CD8-positive, alpha-beta memory T cell (primary cell): ENCODE data around the gene MACF1. TPM values are rescaled to one million over a fixed set of nuclear protein-coding genes. Genes with fewer than 3 reads are reported as not detected.
A peak's percentile ranks its signal among the peaks of the same experiment; 100 is the strongest.

Experiments
- CTCF ChIA-PET: fragments of 350-600 bp; sonication (Branson Sonifier 250); formaldehyde crosslinking; loops from one replicate; lab custom pipeline; 2021; ENCODE audit warnings: antibody characterized with exemption; lab: Charles Lee
- POLR2A ChIA-PET: fragments of 350-600 bp; sonication (Branson Sonifier 250); formaldehyde crosslinking; loops from one replicate; lab custom pipeline; 2021; ENCODE audit warnings: antibody characterized with exemption; lab: Charles Lee
- DNase-seq, 5 donors: peaks; one replicate each; pipeline versions ENCODE4 v3.0.0 to v3.0.0-alpha.2; 2020 to 2022; ENCODE audit warnings: mixed read lengths in 1 of 5
- H3K27ac ChIP-seq: one replicate; pipeline ENCODE4 v1.7.0; 2013; ENCODE audit warnings: low read depth, mild to moderate bottlenecking, low read length, moderate library complexity
- H3K27me3 ChIP-seq: 2 replicates; pipeline ENCODE4 v1.7.0; 2013; ENCODE audit warnings: low read length, mild to moderate bottlenecking; ENCODE audit not compliant: insufficient read depth, poor library complexity, severe bottlenecking
- H3K36me3 ChIP-seq: 2 replicates; pipeline ENCODE4 v1.7.0; 2013; ENCODE audit warnings: mild to moderate bottlenecking, low read length, moderate library complexity; ENCODE audit not compliant: insufficient read depth
- H3K4me1 ChIP-seq: 2 replicates; pipeline ENCODE4 v1.7.0; 2013; ENCODE audit warnings: mild to moderate bottlenecking, low read length, moderate library complexity; ENCODE audit not compliant: insufficient read depth
- H3K4me3 ChIP-seq: 2 replicates; pipeline ENCODE4 v1.7.0; 2013; ENCODE audit warnings: mild to moderate bottlenecking, low read length
- H3K9me3 ChIP-seq: 2 replicates; pipeline ENCODE4 v1.7.0; 2013; ENCODE audit warnings: mild to moderate bottlenecking, low read length
- H3K27ac Mint-ChIP-seq, 8 donors: one replicate each; pipeline ENCODE4 v1.8.0; 2020 to 2021; ENCODE audit warnings: mixed read lengths in 8 of 8, mild to moderate bottlenecking in 6 of 8, inconsistent platforms in 3 of 8, moderate library complexity in 3 of 8
- H3K27me3 Mint-ChIP-seq, 2 donors: one replicate each; pipeline ENCODE4 v1.8.0; 2020 to 2021; ENCODE audit warnings: mixed read lengths in 2 of 2, mild to moderate bottlenecking in 1 of 2, moderate library complexity in 1 of 2
- H3K36me3 Mint-ChIP-seq, 3 donors: one replicate each; pipeline ENCODE4 v1.8.0; 2020 to 2021; ENCODE audit warnings: mixed read lengths in 3 of 3, inconsistent platforms in 1 of 3, mild to moderate bottlenecking in 1 of 3
- H3K4me1 Mint-ChIP-seq, 3 donors: one replicate each; pipeline ENCODE4 v1.8.0; 2020 to 2021; ENCODE audit warnings: mixed read lengths in 3 of 3, inconsistent platforms in 1 of 3, mild to moderate bottlenecking in 1 of 3
- H3K4me3 Mint-ChIP-seq, 7 donors: one replicate each; pipeline ENCODE4 v1.8.0; 2020 to 2021; ENCODE audit warnings: mixed read lengths in 7 of 7, mild to moderate bottlenecking in 6 of 7, moderate library complexity in 4 of 7, inconsistent platforms in 2 of 7
- H3K9me3 Mint-ChIP-seq, 5 donors: one replicate each; pipeline ENCODE4 v1.8.0; 2020 to 2022; ENCODE audit warnings: mixed read lengths in 5 of 5, mild to moderate bottlenecking in 3 of 5, moderate library complexity in 2 of 5, inconsistent platforms in 1 of 5
- polyA plus RNA-seq: library from polyadenylated mRNA; unstranded; fragments of 300-500 nt; fragmentation: Illumina TruSeq; gene quantifications from one replicate; pipeline ENCODE4 v1.2.3, GENCODE V29; 2021
- total RNA-seq, 2 experiments: library from RNA; stranded (reverse); gene quantifications; one replicate each; pipeline ENCODE4 v1.2.3, GENCODE V29; 2021

MACF1 gene
- total and polyA plus RNA-seq, 3 experiments from 2014 or later, result 87.6 to 154 (median 151) TPM

- Mint-ChIP-seq H3K4me1 (peaks cover 26 to 43% (median 33%) of the 10 kb centered on the region in 3 donors), H3K9me3 (no peaks in the 10 kb centered on the region), H3K36me3 (peaks cover 13 to 59% (median 22%) of the 10 kb centered on the region in 3 donors), H3K27me3 (no peaks in the 10 kb centered on the region), H3K27ac (peak overlapping the region in 2 of 8 donors; percentile 64 to 83), H3K4me3 (no peak overlapping the region)
- Histone ChIP-seq H3K4me1 (no peaks in the 10 kb centered on the region), H3K27me3 (no peaks in the 10 kb centered on the region), H3K4me3 (no peak overlapping the region), H3K36me3 (peaks cover 27% of the 10 kb centered on the region), H3K9me3 (no peaks in the 10 kb centered on the region), H3K27ac (no peak overlapping the region)
- ChIA-PET POLR2A (no interaction called here), CTCF (interaction anchor here (1.7 kb wide), 1 partner anchor 9 kb away, joined by 8 read pairs; no protein-coding TSS in a partner anchor)
- DNase-seq, result no peak
These were observed 216.0 kb downstream of the MACF1 start for GRCh38 chr1:39420493-39420892.

- Mint-ChIP-seq H3K36me3 (peaks cover 13 to 69% (median 28%) of the 10 kb centered on the region in 3 donors), H3K9me3 (no peaks in the 10 kb centered on the region), H3K4me3 (no peak overlapping the region), H3K27me3 (no peaks in the 10 kb centered on the region), H3K4me1 (peaks cover 19 to 32% (median 21%) of the 10 kb centered on the region in 3 donors), H3K27ac (peak overlapping the region in 2 of 8 donors; percentile 49 to 88)
- peaks cover 35% of the 10 kb centered on the region for H3K36me3 ChIP-seq
- no peaks in the 10 kb centered on the region for H3K27me3 ChIP-seq
- no peak for DNase-seq
- no peaks in the 10 kb centered on the region for H3K9me3 ChIP-seq
- no peaks in the 10 kb centered on the region for H3K4me1 ChIP-seq
- H3K4me3 ChIP-seq, result no peak overlapping the region
- POLR2A ChIA-PET, result no interaction called here
- no peak overlapping the region for H3K27ac ChIP-seq
- CTCF ChIA-PET, result interaction anchor here (1.9 kb wide), 1 partner anchor 12 kb away, joined by 8 read pairs; no protein-coding TSS in a partner anchor
These were observed 218.1 kb downstream of the MACF1 start for GRCh38 chr1:39422614-39423013.

DNA sequence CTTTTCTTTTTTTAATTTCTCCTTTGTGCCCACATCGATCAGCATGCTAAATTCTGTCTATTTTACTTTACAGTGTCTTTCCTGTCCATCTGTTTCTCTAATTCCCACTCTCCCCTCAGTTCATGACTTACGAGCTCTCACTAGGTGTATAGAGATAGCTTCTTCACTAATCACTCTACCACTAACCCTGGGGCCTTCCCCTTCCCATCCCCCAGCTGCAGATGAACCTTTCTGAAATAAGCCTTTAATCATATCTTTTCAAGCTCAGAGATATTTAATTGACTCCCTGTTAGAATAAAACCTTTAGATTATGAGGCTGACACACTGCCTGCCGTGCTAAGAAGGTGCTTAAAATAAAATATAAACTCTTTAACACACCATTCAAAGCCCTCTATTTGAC, 220.7 kb downstream of the MACF1 start:
- POLR2A ChIA-PET, result interaction anchor here (0.7 kb wide), 1 partner anchor 57 kb away, joined by 3 read pairs; no protein-coding TSS in a partner anchor
- peaks cover 13 to 81% (median 35%) of the 10 kb centered on the region in 3 donors for H3K36me3 Mint-ChIP-seq

DNA sequence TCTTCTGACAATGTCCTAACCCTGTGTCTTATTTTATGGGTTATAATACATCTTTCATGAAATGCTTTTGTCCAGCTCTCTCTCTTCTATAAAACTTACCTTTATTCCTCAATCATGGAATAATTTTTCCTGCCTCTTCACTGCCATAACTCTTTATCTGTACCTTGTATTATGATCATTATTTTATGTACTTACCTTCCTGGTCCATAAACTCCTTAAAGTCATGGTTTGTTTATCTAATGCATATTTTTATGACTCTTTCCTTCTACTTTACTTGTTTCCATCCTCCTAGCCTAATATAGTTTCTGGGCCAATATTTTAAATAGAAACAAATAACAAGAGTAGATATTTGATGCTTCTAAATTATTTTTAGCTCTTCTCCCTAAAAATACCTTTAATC, 221.1 kb downstream of the MACF1 start:
- no peak for DNase-seq
- H3K9me3 ChIP-seq, result no peaks in the 10 kb centered on the region
- no peaks in the 10 kb centered on the region for H3K27me3 ChIP-seq
- no peaks in the 10 kb centered on the region for H3K4me1 ChIP-seq
- no peak overlapping the region for H3K4me3 ChIP-seq
- Mint-ChIP-seq H3K4me1 (peaks cover 6 to 19% (median 9%) of the 10 kb centered on the region in 3 donors), H3K27ac (peak overlapping the region in 2 of 8 donors; percentile 20 to 25), H3K27me3 (no peaks in the 10 kb centered on the region), H3K4me3 (no peak overlapping the region), H3K36me3 (peaks cover 13 to 86% (median 38%) of the 10 kb centered on the region in 3 donors), H3K9me3 (no peaks in the 10 kb centered on the region)
- H3K27ac ChIP-seq, result no peak overlapping the region
- peaks cover 59% of the 10 kb centered on the region for H3K36me3 ChIP-seq
- ChIA-PET POLR2A (no interaction called here), CTCF (interaction anchor here (1.2 to 2.9 kb wide), 2 partner anchors 15 to 31 kb away, joined by 3 to 13 read pairs; no protein-coding TSS in a partner anchor)

More for the DNA sequence above, 220.7 kb downstream of the MACF1 start:
- CTCF ChIA-PET, result interaction anchor here (1.2 to 2.9 kb wide), 2 partner anchors 15 to 31 kb away, joined by 3 to 13 read pairs; no protein-coding TSS in a partner anchor
- H3K9me3 Mint-ChIP-seq, result no peaks in the 10 kb centered on the region
- Histone ChIP-seq H3K36me3 (peaks cover 59% of the 10 kb centered on the region), H3K27me3 (no peaks in the 10 kb centered on the region), H3K4me3 (no peak overlapping the region), H3K4me1 (no peaks in the 10 kb centered on the region), H3K9me3 (no peaks in the 10 kb centered on the region), H3K27ac (no peak overlapping the region)
- H3K4me3 Mint-ChIP-seq, result no peak overlapping the region
- H3K27me3 Mint-ChIP-seq, result no peaks in the 10 kb centered on the region
- no peak for DNase-seq
- peak overlapping the region in 6 of 8 donors; percentile 2 to 61 (median 11) for H3K27ac Mint-ChIP-seq
- H3K4me1 Mint-ChIP-seq, result peaks cover 8 to 21% (median 10%) of the 10 kb centered on the region in 3 donors

- H3K27ac Mint-ChIP-seq, result peak overlapping the region in 2 of 8 donors; percentile 14 to 48
- Histone ChIP-seq H3K4me3 (no peak overlapping the region), H3K27ac (no peak overlapping the region), H3K4me1 (no peaks in the 10 kb centered on the region), H3K9me3 (no peaks in the 10 kb centered on the region), H3K27me3 (no peaks in the 10 kb centered on the region), H3K36me3 (peaks cover 63% of the 10 kb centered on the region)
- peaks cover 6 to 15% (median 7%) of the 10 kb centered on the region in 3 donors for H3K4me1 Mint-ChIP-seq
- DNase-seq, result no peak
- ChIA-PET POLR2A (interaction anchor here (0.7 kb wide), 1 partner anchor 1368 kb away, joined by 5 read pairs; no protein-coding TSS in a partner anchor), CTCF (interaction anchor here (2.9 kb wide), 1 partner anchor 16 kb away, joined by 13 read pairs; no protein-coding TSS in a partner anchor)
- H3K9me3 Mint-ChIP-seq, result no peaks in the 10 kb centered on the region
- peaks cover 13 to 91% (median 42%) of the 10 kb centered on the region in 3 donors for H3K36me3 Mint-ChIP-seq
- no peaks in the 10 kb centered on the region for H3K27me3 Mint-ChIP-seq
- H3K4me3 Mint-ChIP-seq, result no peak overlapping the region
These were observed 221.9 kb downstream of the MACF1 start for GRCh38 chr1:39426346-39426745.

- H3K27me3 ChIP-seq, result no peaks in the 10 kb centered on the region
- H3K27ac ChIP-seq, result no peak overlapping the region
- Mint-ChIP-seq H3K4me3 (no peak overlapping the region), H3K9me3 (no peaks in the 10 kb centered on the region), H3K36me3 (peaks cover 11 to 93% (median 45%) of the 10 kb centered on the region in 3 donors), H3K27ac (peak overlapping the region in 3 of 8 donors; percentile 14 to 48 (median 43)), H3K27me3 (no peaks in the 10 kb centered on the region), H3K4me1 (peaks cover 6 to 10% (median 6%) of the 10 kb centered on the region in 3 donors)
- H3K36me3 ChIP-seq, result peaks cover 64% of the 10 kb centered on the region
- ChIA-PET POLR2A (no interaction called here), CTCF (interaction anchor here (1.3 kb wide), 1 partner anchor 16 kb away, joined by 5 read pairs; no protein-coding TSS in a partner anchor)
- no peaks in the 10 kb centered on the region for H3K9me3 ChIP-seq
- DNase-seq, result no peak
- no peaks in the 10 kb centered on the region for H3K4me1 ChIP-seq
- H3K4me3 ChIP-seq, result no peak overlapping the region
These were observed 222.9 kb downstream of the MACF1 start for GRCh38 chr1:39427374-39427773.

- Mint-ChIP-seq H3K27ac (no peak overlapping the region), H3K36me3 (peaks cover 10 to 93% (median 43%) of the 10 kb centered on the region in 3 donors), H3K4me3 (no peak overlapping the region), H3K4me1 (peaks cover 6 to 9% (median 6%) of the 10 kb centered on the region in 3 donors), H3K9me3 (no peaks in the 10 kb centered on the region), H3K27me3 (no peaks in the 10 kb centered on the region)
- H3K27ac ChIP-seq, result no peak overlapping the region
- CTCF ChIA-PET, result interaction anchor here (1.3 kb wide), 1 partner anchor 17 kb away, joined by 5 read pairs; no protein-coding TSS in a partner anchor
- no peaks in the 10 kb centered on the region for H3K9me3 ChIP-seq
- no peak overlapping the region for H3K4me3 ChIP-seq
- H3K27me3 ChIP-seq, result no peaks in the 10 kb centered on the region
- peaks cover 64% of the 10 kb centered on the region for H3K36me3 ChIP-seq
- no peak for DNase-seq
- H3K4me1 ChIP-seq, result no peaks in the 10 kb centered on the region
- POLR2A ChIA-PET, result no interaction called here
These were observed 223.4 kb downstream of the MACF1 start for GRCh38 chr1:39427912-39428311.

DNA sequence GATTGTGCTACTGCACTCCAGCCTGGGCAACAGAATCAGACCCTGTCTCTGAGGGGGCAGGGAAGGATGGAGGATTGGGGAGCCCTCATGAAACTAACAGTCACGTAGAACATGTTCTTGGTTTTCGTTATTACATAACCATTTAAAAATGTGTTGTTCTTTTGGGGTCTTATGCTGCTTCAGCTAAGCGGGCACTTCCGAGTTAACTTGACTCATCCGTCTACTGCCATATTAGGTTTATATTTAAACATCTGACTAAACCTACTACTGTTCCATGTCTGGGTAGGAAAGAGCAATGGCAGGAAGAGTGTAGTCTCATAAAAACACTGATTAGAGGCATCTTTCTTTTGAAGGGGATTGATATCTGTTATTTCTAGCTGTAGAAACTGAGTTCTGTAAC, 227.4 kb downstream of the MACF1 start:
- no peak overlapping the region for H3K4me3 ChIP-seq
- ChIA-PET POLR2A (interaction anchor here (0.6 kb wide), 1 partner anchor 36 kb away, joined by 3 read pairs; no protein-coding TSS in a partner anchor), CTCF (interaction anchor here (0.8 to 2.8 kb wide), 2 partner anchors 10 to 22 kb away, joined by 3 to 10 read pairs; no protein-coding TSS in a partner anchor)
- H3K4me1 ChIP-seq, result no peaks in the 10 kb centered on the region
- Mint-ChIP-seq H3K27ac (peak overlapping the region in 4 of 8 donors; percentile 25 to 82 (median 40)), H3K4me1 (peaks cover 0 to 4% (median 0%) of the 10 kb centered on the region in 3 donors), H3K27me3 (no peaks in the 10 kb centered on the region), H3K4me3 (no peak overlapping the region), H3K36me3 (peaks cover 10 to 95% (median 42%) of the 10 kb centered on the region in 3 donors), H3K9me3 (no peaks in the 10 kb centered on the region)
- no peak for DNase-seq
- no peaks in the 10 kb centered on the region for H3K9me3 ChIP-seq
- H3K27ac ChIP-seq, result no peak overlapping the region
- no peaks in the 10 kb centered on the region for H3K27me3 ChIP-seq
- H3K36me3 ChIP-seq, result peaks cover 79% of the 10 kb centered on the region
